Vagina (tissue), 2 donors: ENCODE results near the gene TXK. TPM values are rescaled to one million over a fixed set of nuclear protein-coding genes. Genes with fewer than 3 reads are reported as not detected.

ENCODE experiments used
- DNase-seq, 2 donors: peaks; one replicate each; pipeline ENCODE4 v3.0.0-alpha.2; 2017; ENCODE audit errors: extremely low spot score in 2 of 2
- H3K27ac ChIP-seq: fragments of 200-600 bp; sonication (generic); one replicate; pipeline ENCODE4 v1.5.1; 2019
- H3K27me3 ChIP-seq: fragments of 200-600 bp; sonication (generic); one replicate; pipeline ENCODE4 v1.5.1; 2019
- H3K36me3 ChIP-seq, 2 donors: fragments of 200-600 bp; sonication (generic); one replicate each; pipeline ENCODE4 v1.5.1; 2017 to 2019
- H3K4me1 ChIP-seq: fragments of 200-600 bp; sonication (generic); one replicate; pipeline ENCODE4 v1.5.1; 2019
- H3K4me3 ChIP-seq, 2 donors: fragments of 200-600 bp; sonication (generic); 1 replicate in 1 of 2; 2 replicates in 1 of 2; pipeline ENCODE4 v1.5.1; 2016 to 2019
- H3K9me3 ChIP-seq: fragments of 200-600 bp; sonication (generic); one replicate; pipeline ENCODE4 v1.5.1; 2019
- CTCF ChIP-seq, 3 experiments: fragments of 450-650 bp in 2 of 3; fragments of 200-600 bp in 1 of 3; sonication (generic) in 1 of 3; IDR thresholded peaks; one replicate each; pipeline ENCODE4 v1.5.1; 2017 to 2019; ENCODE audit warnings: antibody characterized with exemption in 3 of 3, mild to moderate bottlenecking in 2 of 3, moderate library complexity in 2 of 3
- POLR2A ChIP-seq, 2 donors: fragments of 450-650 bp; IDR thresholded peaks; one replicate each; pipeline ENCODE4 v1.6.1; 2017; ENCODE audit warnings: antibody characterized with exemption in 2 of 2, mild to moderate bottlenecking in 2 of 2, moderate library complexity in 2 of 2
- POLR2AphosphoS5 ChIP-seq, 2 donors: sonication (generic); formaldehyde crosslinking; IDR thresholded peaks; one replicate each; pipeline ENCODE4 v1.9.0; 2017; ENCODE audit warnings: antibody characterized with exemption in 2 of 2, mild to moderate bottlenecking in 2 of 2, low read depth in 1 of 2; ENCODE audit not compliant: insufficient read depth in 1 of 2
- intact Hi-C: fragments of 100-400 bp; cut with DNase I; formaldehyde crosslinking; loops from one replicate; pipeline ENCODE4 v1.15.1; 2023
- total RNA-seq: library from RNA; depleted of rRNA; stranded (reverse); fragments of >200 nt; gene quantifications from one replicate; pipeline ENCODE4 v1.2.3, GENCODE V29; 2016

Gene TXK
- total RNA-seq, 1 donor from 2014 or later = 8.1 TPM

GRCh38 chr4:48152259-48152658 is 18.2 kb upstream of the TXK start:
- Histone ChIP-seq H3K4me1 (no peaks in the 10 kb centered on the region), H3K36me3 (peaks cover 0 to 28% of the 10 kb centered on the region in 2 donors), H3K9me3 (peaks cover 3% of the 10 kb centered on the region), H3K27ac (no peak overlapping the region), H3K4me3 (no peak overlapping the region), H3K27me3 (no peaks in the 10 kb centered on the region)
- intact Hi-C loops = no loop called here
- TF ChIP-seq CTCF (IDR thresholded peaks at IDR 0.05) = no peak
- DNase-seq = no peak

GRCh38 chr4:48149827-48150370 is 15.8 kb upstream of the TXK start:
- H3K27ac ChIP-seq = no peak overlapping the region
- no peaks in the 10 kb centered on the region for H3K4me1 ChIP-seq
- intact Hi-C loops = no loop called here
- H3K4me3 ChIP-seq = no peak overlapping the region
- TF ChIP-seq CTCF (IDR thresholded peaks at IDR 0.05) (no peak), POLR2A (IDR thresholded peaks at IDR 0.05) (no peak), POLR2AphosphoS5 (IDR thresholded peaks at IDR 0.05; ENCODE audit: insufficient read depth in 1 of 2, low read depth in 1 of 2) (no peak)
- peaks cover 3% of the 10 kb centered on the region for H3K9me3 ChIP-seq
- DNase-seq = no peak
- no peaks in the 10 kb centered on the region for H3K27me3 ChIP-seq
- H3K36me3 ChIP-seq = peaks cover 0 to 12% of the 10 kb centered on the region in 2 donors

DNA sequence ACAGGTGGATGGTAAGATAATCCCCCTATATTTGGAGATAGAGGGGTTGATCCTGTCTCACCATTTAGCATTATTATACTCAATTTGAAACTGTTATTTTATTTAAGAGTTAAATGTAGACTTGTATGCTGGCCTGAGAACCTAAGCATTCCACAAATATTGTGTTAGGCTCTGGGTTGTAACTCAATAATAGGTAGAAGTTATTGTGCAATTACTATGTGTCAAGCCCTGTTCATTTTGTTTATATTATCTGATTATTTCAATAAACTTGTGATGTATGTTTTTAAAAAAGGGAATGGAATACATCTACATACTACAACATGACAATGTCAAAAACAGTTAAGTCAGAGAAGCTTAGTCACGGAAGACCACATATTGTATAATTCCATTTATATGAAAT is 13.6 kb upstream of the TXK start:
- intact Hi-C loops = no loop called here
- Histone ChIP-seq H3K4me3 (no peak overlapping the region), H3K27ac (no peak overlapping the region), H3K4me1 (no peaks in the 10 kb centered on the region), H3K36me3 (no peaks in the 10 kb centered on the region), H3K27me3 (no peaks in the 10 kb centered on the region), H3K9me3 (no peaks in the 10 kb centered on the region)
- no peak for TF ChIP-seq POLR2A (IDR thresholded peaks at IDR 0.05)
- TF ChIP-seq CTCF (IDR thresholded peaks at IDR 0.05) = no peak
- no peak for TF ChIP-seq POLR2AphosphoS5 (IDR thresholded peaks at IDR 0.05; ENCODE audit: insufficient read depth in 1 of 2, low read depth in 1 of 2)
- no peak for DNase-seq

DNA sequence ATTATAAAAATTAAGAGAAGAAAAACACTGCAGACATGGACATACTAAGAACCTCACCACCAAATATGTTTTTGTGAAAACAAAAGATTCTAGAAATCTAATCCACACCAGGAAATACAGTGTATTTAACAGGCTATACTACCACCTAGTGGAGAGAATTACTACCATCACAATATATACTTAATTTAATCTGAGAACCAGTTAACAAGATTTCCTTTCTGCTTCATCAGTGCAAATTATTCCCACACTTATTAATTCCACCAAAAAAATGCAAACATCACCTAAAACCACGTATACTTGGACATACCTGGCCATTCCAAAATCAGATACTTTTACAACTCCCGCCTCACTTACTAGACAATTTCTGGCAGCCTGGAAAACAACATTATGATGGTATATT is 7.0 kb upstream of the TXK start:
- Histone ChIP-seq H3K9me3 (no peaks in the 10 kb centered on the region), H3K36me3 (peaks cover 0 to 4% of the 10 kb centered on the region in 2 donors), H3K27ac (no peak overlapping the region), H3K4me3 (no peak overlapping the region), H3K4me1 (no peaks in the 10 kb centered on the region), H3K27me3 (no peaks in the 10 kb centered on the region)
- intact Hi-C loops = no loop called here
- DNase-seq = no peak
- TF ChIP-seq CTCF (IDR thresholded peaks at IDR 0.05) (peak; percentile 2 to 29 (median 13)), POLR2AphosphoS5 (IDR thresholded peaks at IDR 0.05; ENCODE audit: insufficient read depth in 1 of 2, low read depth in 1 of 2) (no peak), POLR2A (IDR thresholded peaks at IDR 0.05) (no peak)

GRCh38 chr4:48139691-48140090 is 5.6 kb upstream of the TXK start:
- Histone ChIP-seq H3K27ac (no peak overlapping the region), H3K9me3 (no peaks in the 10 kb centered on the region), H3K4me1 (no peaks in the 10 kb centered on the region), H3K36me3 (peaks cover 0 to 11% of the 10 kb centered on the region in 2 donors), H3K4me3 (no peak overlapping the region), H3K27me3 (no peaks in the 10 kb centered on the region)
- intact Hi-C loops = no loop called here
- TF ChIP-seq CTCF (IDR thresholded peaks at IDR 0.05) (no peak), POLR2A (IDR thresholded peaks at IDR 0.05) (no peak), POLR2AphosphoS5 (IDR thresholded peaks at IDR 0.05; ENCODE audit: insufficient read depth in 1 of 2, low read depth in 1 of 2) (no peak)
- DNase-seq = no peak
